ENCODE data around the gene AP3S1.
"Not testable (repeated sequence)": the region's sequence is repeated elsewhere in the genome, so short reads cannot be mapped to it uniquely, and the experiment has no call there.

The AP3S1 gene

GRCh38 chr5:115841382-115842088 lies at the start of gene AP3S1, which contains the start of gene ATG12:
TSS of gene AP3S1 (plus strand) at chr5:115841935. CDS start at chr5:115842038, 103 bp downstream.
TSS of gene ATG12 (minus strand) at chr5:115841565. CDS start at chr5:115841552, 13 bp downstream.
- in situ Hi-C loops (cut with HindIII; ENCODE audit: low pct_unique_long_range_greater_than_20kb, low sequenced_read_pairs): no loop called here
- peak; percentile 65 to 94 for DNase-seq (ENCODE audit: low read depth in 1 of 2, low spot score in 1 of 2)
- TF ChIP-seq JUND (IDR thresholded peaks at IDR 0.05; ENCODE audit: low read depth): no peak

GRCh38 chr5:115795700-115796099 lies 46.0 kb upstream of the AP3S1 start:
- in situ Hi-C loops (cut with HindIII; ENCODE audit: low pct_unique_long_range_greater_than_20kb, low sequenced_read_pairs): no loop called here
- no peak for DNase-seq (ENCODE audit: low read depth in 1 of 2, low spot score in 1 of 2)
- TF ChIP-seq JUND (IDR thresholded peaks at IDR 0.05; ENCODE audit: low read depth): no peak

- no peak for TF ChIP-seq JUND (IDR thresholded peaks at IDR 0.05; ENCODE audit: low read depth)
- in situ Hi-C loops (cut with HindIII; ENCODE audit: low pct_unique_long_range_greater_than_20kb, low sequenced_read_pairs): no loop called here
Observed at GRCh38 chr5:115796656-115797055, 45.1 kb upstream of the AP3S1 start.

GRCh38 chr5:115798252-115798651 lies 43.5 kb upstream of the AP3S1 start:
- TF ChIP-seq JUND (IDR thresholded peaks at IDR 0.05; ENCODE audit: low read depth): no peak
- in situ Hi-C loops (cut with HindIII; ENCODE audit: low pct_unique_long_range_greater_than_20kb, low sequenced_read_pairs): no loop called here
- DNase-seq (ENCODE audit: low read depth in 1 of 2, low spot score in 1 of 2): no peak

More at GRCh38 chr5:115796656-115797055, 45.1 kb upstream of the AP3S1 start:
- no peak for DNase-seq (ENCODE audit: low read depth in 1 of 2, low spot score in 1 of 2)

- in situ Hi-C loops (cut with HindIII; ENCODE audit: low pct_unique_long_range_greater_than_20kb, low sequenced_read_pairs): no loop called here
- TF ChIP-seq JUND (IDR thresholded peaks at IDR 0.05; ENCODE audit: low read depth): no peak
- DNase-seq (ENCODE audit: low read depth in 1 of 2, low spot score in 1 of 2): no peak
Observed at GRCh38 chr5:115800108-115800507, 41.6 kb upstream of the AP3S1 start.

GRCh38 chr5:115801152-115801551 lies 40.6 kb upstream of the AP3S1 start:
- in situ Hi-C loops (cut with HindIII; ENCODE audit: low pct_unique_long_range_greater_than_20kb, low sequenced_read_pairs): no loop called here
- TF ChIP-seq JUND (IDR thresholded peaks at IDR 0.05; ENCODE audit: low read depth): no peak
- no peak for DNase-seq (ENCODE audit: low read depth in 1 of 2, low spot score in 1 of 2)

- peak in 1 of 2 experiments; percentile 24 for DNase-seq (ENCODE audit: low read depth in 1 of 2, low spot score in 1 of 2)
- in situ Hi-C loops (cut with HindIII; ENCODE audit: low pct_unique_long_range_greater_than_20kb, low sequenced_read_pairs): no loop called here
- TF ChIP-seq JUND (IDR thresholded peaks at IDR 0.05; ENCODE audit: low read depth): no peak
Observed at GRCh38 chr5:115801984-115802383, 39.8 kb upstream of the AP3S1 start.

GRCh38 chr5:115806986-115807653 lies 34.6 kb upstream of the AP3S1 start:
- in situ Hi-C loops (cut with HindIII; ENCODE audit: low pct_unique_long_range_greater_than_20kb, low sequenced_read_pairs): no loop called here
- no peak for TF ChIP-seq JUND (IDR thresholded peaks at IDR 0.05; ENCODE audit: low read depth)
- peak in 1 of 2 experiments; percentile 48 for DNase-seq (ENCODE audit: low read depth in 1 of 2, low spot score in 1 of 2)

GRCh38 chr5:115807654-115808052 lies 34.1 kb upstream of the AP3S1 start:
- no peak for TF ChIP-seq JUND (IDR thresholded peaks at IDR 0.05; ENCODE audit: low read depth)
- in situ Hi-C loops (cut with HindIII; ENCODE audit: low pct_unique_long_range_greater_than_20kb, low sequenced_read_pairs): no loop called here

GRCh38 chr5:115808066-115808465 lies 33.7 kb upstream of the AP3S1 start:
- in situ Hi-C loops (cut with HindIII; ENCODE audit: low pct_unique_long_range_greater_than_20kb, low sequenced_read_pairs); DNase-seq (ENCODE audit: low read depth in 1 of 2, low spot score in 1 of 2): not testable (repeated sequence)

More at GRCh38 chr5:115807654-115808052, 34.1 kb upstream of the AP3S1 start:
- DNase-seq (ENCODE audit: low read depth in 1 of 2, low spot score in 1 of 2): no peak

- no peak for DNase-seq (ENCODE audit: low read depth in 1 of 2, low spot score in 1 of 2)
- TF ChIP-seq JUND (IDR thresholded peaks at IDR 0.05; ENCODE audit: low read depth): no peak
- in situ Hi-C loops (cut with HindIII; ENCODE audit: low pct_unique_long_range_greater_than_20kb, low sequenced_read_pairs): no loop called here
Observed at GRCh38 chr5:115809946-115810345, 31.8 kb upstream of the AP3S1 start.

GRCh38 chr5:115810761-115811160 lies 31.0 kb upstream of the AP3S1 start:
- no peak for DNase-seq (ENCODE audit: low read depth in 1 of 2, low spot score in 1 of 2)
- in situ Hi-C loops (cut with HindIII; ENCODE audit: low pct_unique_long_range_greater_than_20kb, low sequenced_read_pairs): no loop called here
- TF ChIP-seq JUND (IDR thresholded peaks at IDR 0.05; ENCODE audit: low read depth): no peak

GRCh38 chr5:115811406-115811805 lies 30.3 kb upstream of the AP3S1 start:
- no peak for TF ChIP-seq JUND (IDR thresholded peaks at IDR 0.05; ENCODE audit: low read depth)
- DNase-seq (ENCODE audit: low read depth in 1 of 2, low spot score in 1 of 2): no peak
- in situ Hi-C loops (cut with HindIII; ENCODE audit: low pct_unique_long_range_greater_than_20kb, low sequenced_read_pairs): no loop called here

Measured in T47D (cell line).